GM19023 (cell line): ENCODE measurements around the gene PTPRN2.
"Not testable (repeated sequence)": the region's sequence is repeated elsewhere in the genome, so short reads cannot be mapped to it uniquely, and the experiment has no call there.

ENCODE experiments used
- ATAC-seq: cut with Tn5 transposase; IDR thresholded peaks from one replicate; pipeline ENCODE4 v1.9.1; 2021; ENCODE audit warnings: mild to moderate bottlenecking, moderate library complexity; ENCODE audit not compliant: unreplicated experiment

PTPRN2 gene

GRCh38 chr7:157707983-157708918, 879.4 kb downstream of the PTPRN2 start:
- ATAC-seq: no peak

DNA sequence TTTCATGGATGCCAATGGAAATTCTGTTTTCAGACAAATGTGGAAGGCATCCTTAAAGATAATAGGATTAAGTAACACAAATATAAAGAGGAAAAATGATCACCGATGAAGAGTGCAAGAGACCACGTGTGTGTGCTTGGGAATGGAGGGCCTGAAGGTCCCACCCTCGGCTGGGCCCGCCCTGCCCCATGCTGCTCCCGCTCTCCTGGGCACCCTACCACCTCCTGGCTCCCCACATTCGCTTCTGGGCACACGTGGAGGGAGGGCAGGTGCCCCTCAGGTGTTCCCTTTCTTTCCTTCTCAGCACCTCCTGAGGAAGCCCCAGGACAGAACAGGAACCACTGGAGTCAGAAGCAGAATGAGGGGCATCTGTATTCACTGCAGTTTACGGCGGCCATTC, 883.3 kb downstream of the PTPRN2 start:
- ATAC-seq: no peak

GRCh38 chr7:157703534-157704195, 884.0 kb downstream of the PTPRN2 start:
- no peak for ATAC-seq

DNA sequence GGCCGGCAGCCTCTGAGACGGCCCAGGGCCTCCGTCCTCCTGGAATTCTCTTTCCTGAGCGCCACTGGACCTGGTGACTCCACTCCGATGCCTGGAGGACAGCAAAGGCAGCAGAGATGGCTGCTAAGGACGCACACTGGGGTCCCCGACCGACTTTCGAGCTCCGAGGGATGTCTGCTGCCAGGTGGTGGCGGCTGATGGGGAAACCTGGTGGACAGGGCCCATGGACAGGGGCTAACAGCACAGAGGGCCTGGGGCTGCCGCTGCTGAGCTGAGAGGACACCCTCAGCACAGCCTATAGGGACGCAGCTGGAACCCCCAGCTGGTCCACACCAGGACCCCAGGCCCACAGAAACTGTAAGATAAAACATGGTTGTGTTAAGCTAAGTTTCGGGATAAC, 884.5 kb downstream of the PTPRN2 start:
- no peak for ATAC-seq

GRCh38 chr7:157702311-157703023, 885.2 kb downstream of the PTPRN2 start:
- ATAC-seq: no peak

- not testable (repeated sequence) for ATAC-seq
Observed at GRCh38 chr7:157701395-157702180, 886.0 kb downstream of the PTPRN2 start.

GRCh38 chr7:157700231-157701005, 887.2 kb downstream of the PTPRN2 start:
- ATAC-seq: no peak

DNA sequence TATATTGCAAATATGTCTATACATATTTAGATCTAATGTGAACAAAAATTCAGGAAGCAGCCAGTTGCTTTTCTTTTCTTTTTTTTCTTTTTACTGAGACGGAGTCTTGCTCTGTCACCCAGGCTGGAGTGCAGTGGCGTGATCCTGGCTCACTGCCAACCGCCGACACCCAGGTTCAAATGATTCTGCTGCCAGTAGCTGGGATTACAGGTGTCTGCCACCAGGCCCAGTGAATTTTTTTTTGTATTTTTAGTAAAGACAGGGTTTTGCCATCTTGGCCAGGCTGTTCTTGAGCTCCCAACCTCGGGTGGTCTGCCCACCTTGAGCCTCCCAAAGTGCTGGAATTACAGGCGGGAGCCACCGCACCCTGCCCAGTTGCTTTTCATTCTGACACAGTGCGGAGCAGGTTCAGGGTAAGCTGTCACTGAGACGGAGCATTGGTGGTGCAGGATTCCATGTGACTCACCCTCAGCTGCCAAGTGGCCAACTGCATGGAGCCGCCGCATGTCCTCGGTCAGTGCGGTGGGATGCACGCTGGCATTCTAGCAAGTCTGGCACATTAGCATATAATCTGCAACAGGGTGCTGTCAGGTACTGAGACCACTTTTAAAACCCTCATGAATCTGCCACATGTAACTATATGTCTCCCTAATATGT, 888.1 kb downstream of the PTPRN2 start:
- ATAC-seq: no peak

DNA sequence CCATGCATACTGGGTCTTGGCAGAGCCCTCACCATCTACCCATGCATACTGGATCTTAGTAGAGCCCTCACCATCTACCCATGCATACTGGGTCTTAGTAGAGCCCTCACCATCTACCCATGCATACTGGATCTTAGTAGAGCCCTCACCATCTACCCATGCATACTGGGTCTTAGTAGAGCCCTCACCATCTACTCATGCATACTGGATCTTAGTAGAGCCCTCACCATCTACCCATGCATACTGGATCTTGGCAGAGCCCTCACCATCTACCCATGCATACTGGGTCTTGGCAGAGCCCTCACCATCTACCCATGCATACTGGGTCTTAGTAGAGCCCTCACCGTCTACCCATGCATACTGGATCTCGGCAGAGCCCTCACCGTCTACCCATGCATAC, 890.3 kb downstream of the PTPRN2 start:
- ATAC-seq: not testable (repeated sequence)

DNA sequence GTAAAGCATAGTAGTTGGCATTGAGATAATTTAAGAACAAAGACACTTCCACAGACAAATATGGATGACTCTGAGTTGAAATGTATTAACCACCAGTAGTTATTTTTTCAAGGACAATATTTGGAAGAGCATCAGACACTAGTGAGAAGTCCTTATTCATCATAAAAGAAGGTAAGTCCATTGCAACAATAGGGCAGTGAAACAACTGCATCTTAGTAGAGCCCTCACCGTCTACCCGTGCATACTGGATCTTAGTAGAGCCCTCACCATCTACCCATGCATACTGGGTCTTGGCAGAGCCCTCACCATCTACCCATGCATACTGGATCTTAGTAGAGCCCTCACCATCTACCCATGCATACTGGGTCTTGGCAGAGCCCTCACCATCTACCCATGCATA, 892.0 kb downstream of the PTPRN2 start:
- ATAC-seq: not testable (repeated sequence)

GRCh38 chr7:157694376-157694665, 893.3 kb downstream of the PTPRN2 start:
- no peak for ATAC-seq

GRCh38 chr7:157693521-157694375, 893.9 kb downstream of the PTPRN2 start:
- ATAC-seq: no peak

DNA sequence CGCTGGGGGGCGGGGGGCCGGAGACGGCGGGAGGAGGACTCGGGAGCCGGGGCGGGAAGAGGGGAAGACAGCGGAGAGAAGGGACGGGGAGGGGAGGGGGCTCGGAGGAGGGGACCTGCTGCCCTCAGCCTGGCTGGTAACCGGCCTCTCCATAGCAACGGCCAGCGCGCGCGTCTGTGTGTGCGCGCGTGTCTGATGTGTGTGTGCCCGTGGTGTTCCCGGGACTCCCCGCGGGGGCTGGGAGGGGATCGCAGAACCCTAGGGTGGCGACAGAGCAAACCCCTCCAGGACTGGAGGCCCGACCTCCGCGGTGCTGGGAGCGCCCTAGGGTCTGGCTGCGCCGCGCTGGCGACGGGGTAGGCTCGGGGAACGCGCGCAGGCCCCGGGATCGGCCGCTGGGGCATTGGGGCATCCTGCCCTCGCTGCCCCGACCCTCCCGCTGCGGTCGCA, 894.5 kb downstream of the PTPRN2 start:
- no peak for ATAC-seq

GRCh38 chr7:157692460-157693011, 895.1 kb downstream of the PTPRN2 start:
- no peak for ATAC-seq

GRCh38 chr7:157691586-157692459, 895.8 kb downstream of the PTPRN2 start:
- no peak for ATAC-seq

- ATAC-seq: no peak
Observed at GRCh38 chr7:157690833-157691585, 896.6 kb downstream of the PTPRN2 start.
